ENCODE measurements around the gene SERPINA6.

The SERPINA6 gene

DNA sequence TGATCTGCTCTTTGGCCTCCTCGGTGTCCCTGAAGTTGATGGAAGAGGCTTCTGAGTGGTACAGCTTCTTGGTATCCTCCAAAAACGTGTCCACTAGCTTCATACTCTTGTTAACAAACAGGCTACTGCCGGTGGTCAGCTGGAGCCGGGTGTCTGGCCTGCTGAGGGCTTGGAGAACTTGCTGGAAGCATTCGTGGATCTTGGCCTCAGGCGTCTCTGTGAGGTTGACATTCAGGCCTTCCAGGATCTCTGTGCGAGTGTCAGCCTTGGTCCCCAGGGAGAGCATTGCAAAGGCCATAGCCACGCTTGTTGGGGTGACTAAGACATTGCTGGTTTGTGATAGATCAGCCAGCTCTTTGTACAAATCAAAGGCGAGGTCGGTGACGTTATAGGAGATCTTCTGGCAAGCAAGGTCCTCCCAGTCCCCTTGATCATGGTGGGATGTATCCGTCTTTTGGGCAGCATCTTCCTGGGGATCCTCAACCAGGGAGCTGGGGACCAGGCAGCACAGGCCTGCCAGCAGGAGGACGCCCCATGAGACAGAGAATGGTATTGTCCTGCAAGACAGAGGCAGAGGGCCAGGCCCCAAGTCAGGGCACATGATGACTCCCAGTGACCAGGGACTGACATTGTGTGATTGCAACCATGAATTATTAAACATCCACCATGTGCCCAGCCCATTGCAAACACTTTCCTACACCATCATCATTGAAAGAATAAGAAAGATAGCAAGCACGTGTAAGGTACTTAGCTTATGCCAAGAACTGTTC, 43.2 kb upstream of the SERPINA6 start, which contains the start of gene SERPINA2:
TSS of gene SERPINA2 (minus strand) at position 553 of the 770 bp plus-strand sequence.
- DNase-seq (ENCODE audit: low spot score) = no peak
- no peak for TF ChIP-seq CTCF (IDR thresholded peaks at IDR 0.05; ENCODE audit: extremely low read depth, missing control alignments)

DNA sequence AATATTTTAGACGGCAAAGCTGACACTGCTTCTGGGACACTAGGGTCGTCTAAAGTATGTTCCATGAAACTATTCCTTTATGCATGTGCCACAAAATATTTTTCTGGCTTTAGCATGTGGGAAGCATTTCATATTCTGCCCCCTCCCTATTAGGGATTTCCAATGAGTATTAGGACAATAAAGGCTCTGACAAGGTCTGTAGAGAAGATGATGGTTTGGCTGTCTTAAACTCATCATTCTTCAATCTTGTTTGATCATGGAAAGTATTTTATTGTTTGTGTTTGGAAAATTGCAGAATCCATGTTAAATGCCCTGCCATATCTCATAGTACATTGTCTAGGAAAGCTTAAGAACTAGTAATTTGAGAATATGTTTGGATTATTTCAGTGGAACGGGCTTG, 42.5 kb upstream of the SERPINA6 start:
- no peak for TF ChIP-seq CTCF (IDR thresholded peaks at IDR 0.05; ENCODE audit: extremely low read depth, missing control alignments)
- no peak for DNase-seq (ENCODE audit: low spot score)

DNA sequence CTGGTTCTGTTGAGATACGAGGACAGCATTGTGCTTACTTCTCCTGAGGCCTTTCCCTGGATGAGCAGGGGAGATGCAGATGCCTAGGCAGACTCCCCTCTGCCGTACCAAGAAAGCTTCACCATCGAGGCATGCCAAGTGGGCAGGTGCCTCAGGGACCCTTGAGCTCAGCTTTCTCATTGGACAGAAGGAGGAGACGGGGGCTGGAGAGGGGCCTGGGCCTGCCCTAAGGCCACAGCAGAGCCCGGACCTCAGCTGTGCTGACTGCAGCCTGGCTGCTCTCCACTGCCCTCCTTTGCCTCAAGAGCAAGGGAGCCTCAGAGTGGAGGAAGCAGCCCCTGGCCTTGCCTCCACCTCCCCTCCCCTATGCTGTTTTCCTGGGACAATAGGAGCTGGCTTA, 41.8 kb upstream of the SERPINA6 start:
- TF ChIP-seq CTCF (IDR thresholded peaks at IDR 0.05; ENCODE audit: extremely low read depth, missing control alignments) = no peak
- no peak for DNase-seq (ENCODE audit: low spot score)

GRCh38 chr14:94364037-94364436, 40.9 kb upstream of the SERPINA6 start:
- no peak for TF ChIP-seq CTCF (IDR thresholded peaks at IDR 0.05; ENCODE audit: extremely low read depth, missing control alignments)
- DNase-seq (ENCODE audit: low spot score) = no peak

- TF ChIP-seq CTCF (IDR thresholded peaks at IDR 0.05; ENCODE audit: extremely low read depth, missing control alignments) = no peak
- DNase-seq (ENCODE audit: low spot score) = no peak
Measured at GRCh38 chr14:94363151-94363624, 40.1 kb upstream of the SERPINA6 start.

DNA sequence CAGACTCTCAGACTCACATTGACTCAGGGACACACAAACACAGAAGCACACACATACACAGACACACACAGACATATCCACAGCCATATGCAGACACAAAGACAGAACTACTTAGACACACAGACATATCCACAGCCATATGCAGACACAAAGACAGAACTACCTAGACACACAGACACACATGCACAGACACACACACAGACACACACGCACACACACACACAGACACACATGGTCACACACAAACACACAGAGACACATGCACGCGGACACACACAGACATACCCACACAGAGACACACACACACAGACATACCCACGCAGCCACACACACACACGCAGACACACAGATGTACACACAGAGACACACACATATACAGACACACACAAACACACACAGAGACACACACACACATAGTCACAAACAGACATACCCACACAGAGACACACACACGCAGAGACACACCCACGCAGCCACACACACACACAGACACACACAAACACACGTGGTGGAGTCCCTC, 39.5 kb upstream of the SERPINA6 start:
- TF ChIP-seq CTCF (IDR thresholded peaks at IDR 0.05; ENCODE audit: extremely low read depth, missing control alignments) = no peak

GRCh38 chr14:94361682-94362081, 38.5 kb upstream of the SERPINA6 start:
- no peak for TF ChIP-seq CTCF (IDR thresholded peaks at IDR 0.05; ENCODE audit: extremely low read depth, missing control alignments)

More for the DNA sequence above, 39.5 kb upstream of the SERPINA6 start:
- DNase-seq (ENCODE audit: low spot score) = no peak

More at GRCh38 chr14:94361682-94362081, 38.5 kb upstream of the SERPINA6 start:
- DNase-seq (ENCODE audit: low spot score) = no peak

All from GM20000 (cell line).